ENCODE results near the gene CKAP4.

- TF ChIP-seq CTCF (conservative IDR thresholded peaks at IDR 0.05) (no peak), ZFX (IDR thresholded peaks at IDR 0.05) (no peak)
Observed at GRCh38 chr12:106217706-106218105, 30.1 kb downstream of the CKAP4 start.

Measured in C4-2B (cell line).